Measurements from ENCODE around the gene FBP1. TPM values are rescaled to one million over a fixed set of nuclear protein-coding genes. Genes with fewer than 3 reads are reported as not detected.

The FBP1 gene
- polyA plus RNA-seq, 1 experiment, result not detected

- CTCF ChIA-PET, result interaction anchor here (0.7 to 6.1 kb wide), 15 partner anchors 11 to 586 kb away, joined by 3 to 238 read pairs (median 11); no protein-coding TSS in a partner anchor
- Histone ChIP-seq H3K27ac (ENCODE audit: low read depth, low read length) (no peak overlapping the region), H3K27me3 (ENCODE audit: control insufficient read depth, insufficient read depth, low read length) (no peaks in the 10 kb centered on the region), H3K9me3 (ENCODE audit: control insufficient read depth, insufficient read depth, low read length) (peaks cover 4% of the 10 kb centered on the region; the same call in 1 of the 2 replicates), H3K4me3 (ENCODE audit: low read depth, low read length) (no peak overlapping the region)
- no peak for DNase-seq (ENCODE audit: low read depth, low spot score)
- no peak for TF ChIP-seq CTCF (IDR thresholded peaks at IDR 0.05; ENCODE audit: low read depth, low read length)
- POLR2A ChIA-PET, result no interaction called here
These were observed 40.7 kb upstream of the FBP1 start for GRCh38 chr9:94680020-94680419.

DNA sequence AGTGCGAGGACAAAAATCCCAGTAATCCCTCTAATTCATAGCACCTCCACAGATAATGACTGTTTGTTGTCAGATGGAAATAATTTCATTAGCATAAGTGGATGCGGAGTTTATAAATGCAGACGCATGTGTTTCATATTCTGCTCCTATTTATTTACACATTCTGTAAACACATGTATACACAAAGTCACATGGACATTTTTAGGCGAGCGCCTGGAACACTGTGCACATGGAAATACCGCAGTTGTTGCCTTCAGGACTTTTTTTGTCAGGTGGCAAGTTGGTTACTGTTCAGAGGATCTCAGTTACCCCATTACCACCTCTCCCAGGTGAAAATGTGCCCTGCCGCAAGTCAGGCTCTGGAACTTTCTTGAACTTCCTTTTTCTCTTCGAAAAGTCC is 40.3 kb upstream of the FBP1 start:
- Histone ChIP-seq H3K4me3 (ENCODE audit: low read depth, low read length) (no peak overlapping the region), H3K27me3 (ENCODE audit: control insufficient read depth, insufficient read depth, low read length) (no peaks in the 10 kb centered on the region), H3K27ac (ENCODE audit: low read depth, low read length) (no peak overlapping the region), H3K9me3 (ENCODE audit: control insufficient read depth, insufficient read depth, low read length) (peaks cover 4% of the 10 kb centered on the region; the same call in 1 of the 2 replicates)
- ChIA-PET CTCF (interaction anchor here (0.7 to 6.1 kb wide), 6 partner anchors 10 to 450 kb away, joined by 4 to 238 read pairs (median 16); no protein-coding TSS in a partner anchor), POLR2A (no interaction called here)
- DNase-seq (ENCODE audit: low read depth, low spot score), result no peak
- no peak for TF ChIP-seq CTCF (IDR thresholded peaks at IDR 0.05; ENCODE audit: low read depth, low read length)

GRCh38 chr9:94677929-94678328 is 38.6 kb upstream of the FBP1 start:
- TF ChIP-seq CTCF (IDR thresholded peaks at IDR 0.05; ENCODE audit: low read depth, low read length), result no peak
- ChIA-PET CTCF (interaction anchor here (0.6 to 5.0 kb wide), 3 partner anchors 9 to 452 kb away, joined by 5 to 50 read pairs (median 9); no protein-coding TSS in a partner anchor), POLR2A (no interaction called here)
- no peak overlapping the region for H3K27ac ChIP-seq (ENCODE audit: low read depth, low read length)
- H3K27me3 ChIP-seq (ENCODE audit: control insufficient read depth, insufficient read depth, low read length), result no peaks in the 10 kb centered on the region
- H3K9me3 ChIP-seq (ENCODE audit: control insufficient read depth, insufficient read depth, low read length), result peaks cover 4% of the 10 kb centered on the region; the same call in 1 of the 2 replicates
- H3K4me3 ChIP-seq (ENCODE audit: low read depth, low read length), result no peak overlapping the region
- DNase-seq (ENCODE audit: low read depth, low spot score), result no peak

DNA sequence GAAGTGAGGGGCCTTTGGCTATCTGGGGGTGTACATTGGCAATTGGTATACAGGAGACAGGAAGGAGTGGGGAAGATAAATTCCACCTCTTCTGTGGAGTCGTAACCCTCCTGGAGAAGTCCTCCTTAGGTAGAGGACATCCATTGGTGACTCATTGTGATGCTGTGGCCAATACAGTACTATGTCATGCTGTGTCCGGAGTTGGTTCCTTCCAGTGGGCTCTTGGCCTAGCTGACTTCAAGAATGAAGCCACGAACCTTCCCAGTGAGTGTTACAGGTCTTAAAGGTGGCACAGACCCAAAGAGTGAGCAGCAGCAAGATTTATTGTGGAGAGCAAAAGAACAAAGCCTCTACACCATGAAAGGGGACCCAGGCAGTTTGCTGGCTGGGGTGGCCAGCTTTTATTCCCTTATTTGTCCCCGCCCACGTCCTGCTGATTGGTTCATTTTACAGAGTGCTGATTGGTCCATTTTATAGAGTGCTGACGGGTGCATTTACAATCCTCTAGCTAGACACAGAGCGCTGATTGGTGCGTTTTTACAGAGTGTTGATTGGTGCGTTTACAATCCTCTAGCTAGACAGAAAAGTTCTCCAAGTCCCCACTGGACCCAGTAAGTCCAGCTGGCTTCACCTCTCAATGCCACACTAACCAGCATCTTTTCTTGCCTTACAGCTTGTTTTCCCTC is 37.3 kb upstream of the FBP1 start:
- Histone ChIP-seq H3K27me3 (ENCODE audit: control insufficient read depth, insufficient read depth, low read length) (no peaks in the 10 kb centered on the region), H3K4me3 (ENCODE audit: low read depth, low read length) (no peak overlapping the region), H3K27ac (ENCODE audit: low read depth, low read length) (no peak overlapping the region), H3K9me3 (ENCODE audit: control insufficient read depth, insufficient read depth, low read length) (peaks cover 4% of the 10 kb centered on the region; the same call in 1 of the 2 replicates)
- POLR2A ChIA-PET, result no interaction called here
- no peak for DNase-seq (ENCODE audit: low read depth, low spot score)
- CTCF ChIA-PET, result interaction anchor here (0.6 to 5.0 kb wide), 3 partner anchors 7 to 492 kb away, joined by 3 to 50 read pairs (median 4); no protein-coding TSS in a partner anchor
- no peak for TF ChIP-seq CTCF (IDR thresholded peaks at IDR 0.05; ENCODE audit: low read depth, low read length)
